Stimulated activated naive CD8-positive, alpha-beta T cell treated with anti-CD3 and anti-CD28 coated beads, Interleukin-15, amount 100 ng/mL, for 72 hours (primary cell): ENCODE data around the gene TOM1.

Experiments used
- ATAC-seq: fragments of 150-1000 bp; cut with Tn5 transposase; 2 replicates; pipeline ENCODE4 v1.10.0; 2021; ENCODE audit warnings: mild to moderate bottlenecking, moderate library complexity
- DNase-seq, 2 donors: peaks; one replicate each; pipeline ENCODE4 v3.0.0; 2021 to 2022
- H3K27ac Mint-ChIP-seq, 2 donors: one replicate each; pipeline ENCODE4 v1.8.0; 2022; ENCODE audit warnings: mild to moderate bottlenecking in 2 of 2, mixed read lengths in 2 of 2, moderate library complexity in 2 of 2
- H3K27me3 Mint-ChIP-seq: one replicate; pipeline ENCODE4 v1.8.0; 2022; ENCODE audit warnings: mixed read lengths
- H3K4me1 Mint-ChIP-seq: one replicate; pipeline ENCODE4 v1.8.0; 2022; ENCODE audit warnings: mild to moderate bottlenecking, mixed read lengths
- H3K4me3 Mint-ChIP-seq, 2 donors: one replicate each; pipeline ENCODE4 v1.8.0; 2022; ENCODE audit warnings: mild to moderate bottlenecking in 2 of 2, mixed read lengths in 2 of 2, moderate library complexity in 1 of 2
- H3K9me3 Mint-ChIP-seq, 2 donors: one replicate each; pipeline ENCODE4 v1.8.0; 2022; ENCODE audit warnings: mixed read lengths in 2 of 2

Gene TOM1

DNA sequence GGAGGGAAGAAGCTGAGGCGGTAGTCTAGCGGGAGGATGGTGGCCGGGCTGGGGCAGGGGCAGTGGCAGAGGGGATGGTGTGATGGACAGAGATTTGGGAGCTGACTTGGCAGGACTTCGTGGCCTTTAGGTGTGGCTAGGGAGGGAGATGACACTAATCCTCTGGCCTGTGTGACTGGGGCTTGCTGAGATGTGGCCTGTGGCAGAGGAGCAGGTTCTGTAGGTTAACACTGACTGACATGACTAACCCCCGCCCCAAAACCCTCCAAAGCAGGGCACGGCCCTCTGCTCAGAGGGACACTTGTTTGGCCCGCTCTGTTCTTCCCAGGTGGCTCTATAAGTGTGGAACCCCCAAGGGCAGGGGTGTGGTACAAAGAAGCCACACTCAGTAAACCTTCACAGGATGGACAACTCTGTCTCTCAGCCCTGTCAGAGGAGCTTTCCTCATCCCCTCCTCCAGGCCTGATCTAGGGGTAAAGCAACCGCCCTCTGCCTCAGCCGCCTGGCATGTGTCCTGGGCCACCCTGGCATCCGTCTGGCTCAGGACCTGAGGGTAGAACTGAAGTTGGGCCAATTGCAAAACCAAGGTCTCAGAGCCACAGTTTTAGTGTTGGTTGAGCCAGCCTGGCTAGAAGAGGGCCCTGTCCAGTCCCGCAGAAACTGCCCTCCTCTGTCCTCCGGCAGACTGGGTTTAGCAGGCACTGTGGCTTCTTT is 15.6 kb downstream of the TOM1 start:
- H3K27ac Mint-ChIP-seq = no peak overlapping the region
- peaks cover 42% of the 10 kb centered on the region for H3K4me1 Mint-ChIP-seq
- DNase-seq (no peak), ATAC-seq (no peak)
- H3K9me3 Mint-ChIP-seq = no peaks in the 10 kb centered on the region
- H3K27me3 Mint-ChIP-seq = no peaks in the 10 kb centered on the region
- no peak overlapping the region for H3K4me3 Mint-ChIP-seq

DNA sequence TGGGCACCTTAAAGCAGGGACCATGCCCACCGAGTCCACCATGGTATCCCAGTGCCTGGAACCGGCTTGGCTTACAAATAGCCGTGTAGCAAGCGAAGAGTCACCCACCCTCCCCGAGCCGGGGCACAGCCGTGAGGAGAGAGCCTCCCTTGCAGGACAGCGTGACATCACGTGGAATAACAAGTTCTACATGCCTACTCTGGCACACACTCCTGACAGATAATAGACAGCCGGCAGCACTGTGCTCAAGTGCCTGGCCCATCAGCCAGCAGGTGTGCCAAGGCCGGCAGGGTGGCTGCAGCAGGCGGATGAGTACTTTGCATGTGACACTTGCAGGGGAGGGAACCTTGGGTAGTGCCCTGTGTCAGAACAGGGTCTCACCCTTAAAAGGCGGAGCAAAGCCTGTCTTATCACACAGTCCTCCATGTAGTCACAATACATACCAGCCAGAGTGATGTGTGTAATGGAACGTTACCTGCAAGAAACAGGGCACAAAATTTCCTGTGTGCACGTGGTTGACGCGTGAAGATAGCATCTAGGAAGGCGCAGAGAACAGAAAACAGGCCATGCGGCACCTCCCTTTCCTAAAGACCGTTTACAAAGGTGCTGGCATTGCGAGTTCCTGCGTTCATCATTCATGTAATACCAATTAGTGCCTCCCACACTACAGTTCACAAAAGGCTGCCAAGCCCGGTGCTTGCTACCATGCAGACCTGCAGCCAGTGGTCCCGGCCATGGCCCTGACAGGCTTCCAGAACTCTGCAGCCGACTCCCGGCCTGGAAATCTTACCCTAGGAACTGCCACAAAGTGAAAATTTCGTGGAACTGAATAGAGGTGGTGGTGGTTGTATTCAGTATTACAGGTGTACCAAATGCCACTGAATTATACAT is 16.4 kb downstream of the TOM1 start:
- H3K27ac Mint-ChIP-seq = no peak overlapping the region
- ATAC-seq = no peak
- no peak overlapping the region for H3K4me3 Mint-ChIP-seq
- peaks cover 34% of the 10 kb centered on the region for H3K4me1 Mint-ChIP-seq
- no peaks in the 10 kb centered on the region for H3K27me3 Mint-ChIP-seq
- H3K9me3 Mint-ChIP-seq = no peaks in the 10 kb centered on the region
- no peak for DNase-seq

DNA sequence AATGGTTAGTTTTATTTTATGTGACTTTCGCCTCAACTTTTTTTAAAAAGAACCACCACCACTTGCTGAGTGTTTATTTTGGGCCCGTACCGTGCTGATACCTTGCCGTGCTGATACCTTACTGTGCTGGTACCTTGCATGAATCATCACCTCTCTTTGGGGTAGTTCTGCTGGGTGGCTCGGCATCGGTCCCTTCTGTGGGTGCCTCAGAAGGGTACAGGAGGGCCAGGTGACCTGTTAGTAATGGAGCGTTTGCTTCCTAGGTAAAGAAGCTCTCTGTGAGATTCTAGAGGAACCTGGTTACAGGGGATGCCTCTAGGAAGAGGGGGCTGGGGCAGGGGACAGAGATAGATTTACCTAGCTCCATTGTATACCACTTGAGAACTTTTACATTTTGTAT is 17.1 kb downstream of the TOM1 start:
- no peak overlapping the region for H3K4me3 Mint-ChIP-seq
- no peaks in the 10 kb centered on the region for H3K27me3 Mint-ChIP-seq

DNA sequence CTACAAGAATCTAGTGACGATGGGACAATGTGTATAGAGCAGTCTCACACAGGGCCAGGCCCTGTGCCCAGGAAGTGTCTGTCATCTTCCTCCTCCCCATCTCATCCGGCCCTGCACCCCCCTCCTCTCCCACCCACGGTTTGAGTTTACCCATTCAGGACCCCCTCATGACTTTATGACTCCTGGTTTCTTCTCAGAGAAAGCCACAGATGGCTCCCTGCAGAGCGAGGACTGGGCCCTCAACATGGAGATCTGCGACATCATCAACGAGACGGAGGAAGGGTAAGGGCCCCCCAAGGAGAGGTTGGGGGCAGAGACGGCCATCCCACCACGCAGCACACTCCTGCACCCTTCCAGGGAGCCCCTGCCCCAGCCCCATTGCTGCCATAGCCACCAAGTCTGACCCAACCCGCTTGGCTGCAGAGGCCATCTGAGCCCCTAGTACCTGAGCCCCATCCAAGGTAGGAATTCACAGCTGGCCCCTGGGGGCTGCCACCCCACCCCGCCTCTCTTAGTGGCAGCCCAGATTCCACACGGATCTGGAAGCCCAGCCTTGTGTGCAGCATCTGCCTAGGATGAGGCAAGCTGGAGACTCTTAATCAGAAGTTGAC is 18.1 kb downstream of the TOM1 start:
- peaks cover 17% of the 10 kb centered on the region for H3K4me1 Mint-ChIP-seq
- no peaks in the 10 kb centered on the region for H3K27me3 Mint-ChIP-seq
- no peaks in the 10 kb centered on the region for H3K9me3 Mint-ChIP-seq
- no peak overlapping the region for H3K27ac Mint-ChIP-seq
- ATAC-seq (no peak), DNase-seq (no peak)
- H3K4me3 Mint-ChIP-seq = no peak overlapping the region

More for the DNA sequence above, 17.1 kb downstream of the TOM1 start:
- peak overlapping the region in 1 of 2 donors; percentile 86 for H3K27ac Mint-ChIP-seq
- peaks cover 28% of the 10 kb centered on the region for H3K4me1 Mint-ChIP-seq
- no peak for DNase-seq
- no peak for ATAC-seq
- no peaks in the 10 kb centered on the region for H3K9me3 Mint-ChIP-seq

DNA sequence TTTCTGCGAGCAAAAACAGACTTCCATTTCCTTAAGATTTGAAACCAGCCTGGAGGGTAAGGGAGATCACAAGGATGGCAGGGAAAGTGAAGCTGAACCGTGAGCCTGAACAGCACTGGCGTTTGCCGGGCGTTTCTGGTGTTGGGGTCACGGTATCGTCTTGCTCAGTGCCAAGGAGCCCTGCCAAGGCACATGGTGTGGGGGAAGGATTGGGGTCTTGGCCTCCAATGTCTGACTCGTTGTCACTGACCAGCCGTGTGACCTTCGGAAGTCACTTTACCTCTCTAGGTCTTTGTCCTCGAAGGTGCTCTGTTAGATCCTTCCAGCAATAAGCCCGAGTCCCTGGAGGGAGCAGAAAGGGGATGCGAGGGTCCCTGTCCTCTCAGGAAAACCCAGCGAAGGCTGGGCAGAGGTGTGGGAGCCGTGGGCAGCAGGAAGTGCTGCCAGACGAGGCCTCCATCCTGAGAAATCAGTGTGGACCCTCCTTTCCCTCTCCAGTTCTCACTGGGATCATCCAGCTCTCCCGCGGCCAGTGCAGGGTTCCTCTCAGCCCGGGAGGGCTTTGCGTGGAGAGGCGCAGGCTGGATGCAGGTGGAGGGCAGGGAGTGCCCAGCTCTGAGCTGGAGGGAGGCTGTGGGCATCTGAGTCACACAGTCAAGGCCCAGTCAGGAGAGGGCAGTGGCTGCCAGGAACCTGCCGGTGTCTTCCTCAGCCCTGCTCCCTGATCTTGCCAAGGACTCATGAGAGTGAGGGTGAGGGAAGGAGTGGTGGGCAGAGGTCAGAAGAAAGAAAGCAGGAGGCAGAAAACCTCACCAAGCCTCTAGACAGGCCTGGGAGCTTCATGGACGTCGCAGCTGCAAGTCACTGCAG is 18.9 kb downstream of the TOM1 start:
- Mint-ChIP-seq H3K4me1 (peaks cover 9% of the 10 kb centered on the region), H3K9me3 (no peaks in the 10 kb centered on the region), H3K4me3 (no peak overlapping the region), H3K27ac (no peak overlapping the region), H3K27me3 (no peaks in the 10 kb centered on the region)
- no peak for ATAC-seq
- no peak for DNase-seq

DNA sequence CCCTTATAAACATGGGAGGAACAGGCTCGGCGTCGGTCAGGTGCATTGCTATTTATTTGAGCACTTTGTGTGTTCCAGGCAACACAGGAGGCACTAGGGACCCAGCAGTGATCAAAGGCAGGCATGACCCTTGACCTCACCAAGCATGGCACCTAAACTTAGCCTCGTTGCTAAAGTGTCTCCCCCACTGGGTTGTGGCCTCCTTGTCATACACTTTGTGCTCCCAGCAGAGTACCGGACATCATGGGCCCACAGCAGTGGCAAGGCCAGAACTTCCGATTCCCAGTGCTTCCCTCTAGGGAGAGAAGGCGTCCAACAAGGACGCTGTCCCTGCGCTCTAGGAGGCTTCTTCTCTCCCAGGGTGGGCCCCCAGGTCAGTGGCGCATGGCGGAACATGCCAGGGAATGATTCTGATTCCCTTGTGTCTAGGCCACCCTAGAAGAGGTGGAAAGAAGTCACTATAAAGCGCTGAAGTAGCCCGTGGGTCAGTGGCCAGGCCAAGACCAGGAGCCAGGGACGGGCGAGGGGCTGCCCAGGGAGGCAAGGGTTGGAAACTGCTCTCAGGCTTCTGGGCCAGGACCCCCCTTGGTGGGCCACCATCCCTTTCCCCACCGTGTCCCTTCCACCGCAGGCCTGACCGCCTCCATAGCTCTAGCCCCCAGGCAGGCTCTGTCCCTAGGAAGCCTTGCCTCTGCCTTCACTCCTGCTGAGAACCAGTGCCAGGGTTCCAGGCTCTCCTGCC is 19.7 kb downstream of the TOM1 start:
- no peak for ATAC-seq
- DNase-seq = no peak
- Mint-ChIP-seq H3K4me3 (no peak overlapping the region), H3K27ac (no peak overlapping the region), H3K4me1 (peaks cover 1% of the 10 kb centered on the region), H3K27me3 (no peaks in the 10 kb centered on the region), H3K9me3 (no peaks in the 10 kb centered on the region)

DNA sequence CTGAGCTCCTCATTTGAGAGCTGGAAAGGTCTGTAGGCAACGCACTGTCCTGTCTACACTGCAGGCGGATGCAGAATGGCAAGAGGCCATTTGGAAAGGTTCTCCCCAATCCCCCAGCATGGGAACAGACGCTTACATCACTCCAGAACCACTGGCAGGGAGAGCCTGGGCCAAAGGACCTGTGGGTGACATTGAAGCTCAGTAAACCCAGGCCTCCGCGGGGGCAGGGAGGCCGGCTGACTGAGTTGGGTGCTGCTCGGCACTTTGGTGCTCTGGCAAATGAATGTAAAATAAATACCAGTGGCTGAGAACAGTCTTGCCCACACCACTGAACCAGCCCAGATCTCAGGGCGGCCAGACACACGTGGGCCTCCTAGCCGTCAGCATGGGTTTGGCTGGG is 22.4 kb downstream of the TOM1 start:
- no peaks in the 10 kb centered on the region for H3K4me1 Mint-ChIP-seq

DNA sequence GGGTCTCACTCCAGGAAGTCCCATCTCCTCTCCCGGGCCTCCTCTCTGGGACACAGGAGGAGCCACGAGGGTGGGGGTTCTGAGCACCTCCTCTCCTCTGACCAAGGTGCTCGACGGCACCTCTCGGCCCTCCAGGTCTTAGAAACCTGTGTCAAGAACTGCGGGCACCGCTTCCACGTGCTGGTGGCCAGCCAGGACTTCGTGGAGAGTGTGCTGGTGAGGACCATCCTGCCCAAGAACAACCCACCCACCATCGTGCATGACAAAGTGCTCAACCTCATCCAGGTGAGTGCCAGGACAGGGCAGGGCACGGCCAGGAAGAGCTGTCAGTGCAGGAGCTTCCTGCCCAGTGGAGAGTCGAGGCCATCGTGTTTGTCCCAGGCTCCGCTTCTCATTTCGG is 23.2 kb downstream of the TOM1 start:
- Mint-ChIP-seq H3K9me3 (no peaks in the 10 kb centered on the region), H3K4me1 (no peaks in the 10 kb centered on the region), H3K27me3 (no peaks in the 10 kb centered on the region), H3K27ac (peak overlapping the region in 1 of 2 donors; percentile 95), H3K4me3 (no peak overlapping the region)
- DNase-seq = no peak
- ATAC-seq = no peak

More for the DNA sequence above, 22.4 kb downstream of the TOM1 start:
- Mint-ChIP-seq H3K27ac (no peak overlapping the region), H3K9me3 (no peaks in the 10 kb centered on the region), H3K27me3 (no peaks in the 10 kb centered on the region), H3K4me3 (no peak overlapping the region)
- no peak for ATAC-seq
- no peak for DNase-seq

DNA sequence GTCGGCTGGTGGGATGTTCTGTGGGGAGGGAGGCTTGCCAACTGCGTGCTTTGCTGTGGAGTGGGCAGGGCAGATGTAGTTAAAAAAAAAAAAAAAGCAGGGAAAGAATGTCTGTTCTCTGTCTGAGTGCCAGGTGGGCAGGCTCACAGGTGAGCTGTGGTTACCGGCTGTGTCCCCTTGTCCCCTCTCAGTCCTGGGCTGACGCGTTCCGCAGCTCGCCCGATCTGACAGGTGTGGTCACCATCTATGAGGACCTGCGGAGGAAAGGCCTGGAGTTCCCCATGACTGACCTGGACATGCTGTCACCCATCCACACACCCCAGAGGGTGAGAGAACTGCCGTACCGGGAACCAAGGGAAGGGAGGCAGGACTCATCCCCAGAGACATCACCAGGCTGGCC is 23.6 kb downstream of the TOM1 start:
- H3K27ac Mint-ChIP-seq = no peak overlapping the region
- no peak for ATAC-seq

DNA sequence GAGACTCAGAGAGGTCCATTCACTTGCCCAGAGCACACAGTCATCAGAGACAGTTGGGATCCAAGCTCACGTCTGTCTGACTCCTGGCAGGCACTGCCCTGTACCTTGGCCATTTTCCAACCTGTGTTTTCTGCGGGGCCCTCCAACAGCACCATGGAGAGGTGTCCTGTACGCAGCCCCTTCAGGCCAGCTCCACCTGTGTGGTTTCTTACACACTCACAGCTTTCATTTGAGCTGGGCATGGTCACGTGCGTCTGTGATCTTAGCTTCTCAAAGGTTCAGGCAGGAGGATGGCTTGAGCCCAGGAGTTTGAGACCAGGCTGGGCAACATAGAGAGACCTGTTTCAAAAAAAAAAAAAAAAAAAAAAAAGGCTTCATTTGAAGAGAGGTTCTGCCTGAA is 24.4 kb downstream of the TOM1 start:
- DNase-seq (no peak), ATAC-seq (no peak)
- Mint-ChIP-seq H3K27me3 (no peaks in the 10 kb centered on the region), H3K9me3 (no peaks in the 10 kb centered on the region), H3K27ac (no peak overlapping the region), H3K4me1 (peaks cover 7% of the 10 kb centered on the region), H3K4me3 (no peak overlapping the region)

More for the DNA sequence above, 23.6 kb downstream of the TOM1 start:
- DNase-seq = no peak
- Mint-ChIP-seq H3K4me3 (no peak overlapping the region), H3K4me1 (peaks cover 2% of the 10 kb centered on the region), H3K27me3 (no peaks in the 10 kb centered on the region), H3K9me3 (no peaks in the 10 kb centered on the region)

DNA sequence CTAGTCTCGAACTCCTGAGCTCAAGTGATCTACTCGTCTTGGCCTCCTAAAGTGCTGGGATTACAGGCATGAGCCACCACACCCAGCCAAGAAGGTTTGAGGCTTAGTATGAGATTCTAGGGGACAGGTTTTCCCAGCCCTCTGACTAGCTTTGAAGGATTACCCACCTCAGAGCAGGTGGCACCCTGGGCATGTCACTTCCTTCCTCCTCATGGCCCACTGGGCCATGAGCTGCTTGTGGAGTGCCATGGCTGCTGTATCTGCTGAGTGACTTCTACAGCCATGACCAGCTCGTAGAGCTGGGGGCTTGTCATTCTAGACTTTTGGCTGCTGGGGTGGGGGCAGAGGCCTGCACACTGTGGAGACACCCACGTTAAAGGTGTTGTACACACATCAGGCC is 25.1 kb downstream of the TOM1 start:
- no peak overlapping the region for H3K4me3 Mint-ChIP-seq
- no peak for DNase-seq
- peaks cover 14% of the 10 kb centered on the region for H3K4me1 Mint-ChIP-seq
- H3K9me3 Mint-ChIP-seq = no peaks in the 10 kb centered on the region
- no peak for ATAC-seq
- H3K27ac Mint-ChIP-seq = no peak overlapping the region
- H3K27me3 Mint-ChIP-seq = no peaks in the 10 kb centered on the region

DNA sequence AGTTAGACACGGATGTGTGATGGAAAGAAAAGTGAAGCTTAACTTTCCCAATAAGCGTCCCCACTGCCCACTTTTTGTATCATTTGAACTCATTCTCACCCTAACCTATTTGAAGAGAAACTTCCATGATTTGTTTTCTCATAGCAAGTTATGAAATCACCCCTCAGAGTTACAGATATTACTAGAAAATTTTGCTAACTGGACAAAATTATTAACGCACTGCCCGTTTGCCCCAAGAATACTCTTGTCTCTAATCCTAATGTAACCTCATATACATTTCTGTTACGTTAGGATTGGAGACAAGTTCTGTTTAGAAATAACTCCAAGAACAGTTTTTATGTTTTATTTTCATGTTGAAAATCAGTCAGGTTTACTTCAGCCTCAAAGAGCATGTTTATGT is 25.5 kb downstream of the TOM1 start:
- Mint-ChIP-seq H3K9me3 (no peaks in the 10 kb centered on the region), H3K4me1 (peaks cover 19% of the 10 kb centered on the region), H3K27ac (no peak overlapping the region), H3K27me3 (no peaks in the 10 kb centered on the region), H3K4me3 (no peak overlapping the region)
- DNase-seq = no peak
- no peak for ATAC-seq

DNA sequence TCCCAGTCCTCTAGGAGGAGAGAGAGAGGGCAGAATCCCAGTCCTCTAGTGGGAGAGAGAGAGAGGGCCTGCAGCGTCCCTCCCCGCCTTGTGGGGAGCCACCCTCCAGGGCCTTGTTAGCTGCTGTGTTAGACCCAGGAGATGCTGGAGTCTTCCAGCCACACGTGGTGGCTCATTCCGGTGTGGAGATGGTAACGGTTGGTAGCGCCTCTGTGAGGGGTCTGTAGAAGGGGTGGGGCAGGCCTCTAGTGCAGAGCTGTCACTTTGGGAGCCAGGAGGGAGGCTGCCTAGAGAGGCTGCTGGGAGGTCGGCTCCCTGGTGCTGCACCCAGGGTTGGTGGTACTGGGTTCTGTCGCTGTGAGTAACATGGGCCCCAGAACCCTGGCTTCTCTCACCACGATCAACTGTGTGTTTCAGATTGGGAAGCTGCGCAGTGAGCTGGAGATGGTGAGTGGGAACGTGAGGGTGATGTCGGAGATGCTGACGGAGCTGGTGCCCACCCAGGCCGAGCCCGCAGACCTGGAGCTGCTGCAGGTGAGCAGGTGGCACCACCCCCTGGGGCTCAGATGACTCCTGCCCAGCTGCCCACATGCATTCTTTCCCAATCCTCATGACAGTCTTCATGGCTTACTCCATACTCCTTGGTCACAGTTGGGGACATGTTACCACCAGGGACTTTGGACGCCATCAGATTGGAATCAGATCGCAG is 27.3 kb downstream of the TOM1 start:
- Mint-ChIP-seq H3K4me1 (peaks cover 29% of the 10 kb centered on the region), H3K27ac (peak overlapping the region in 1 of 2 donors; percentile 27), H3K27me3 (no peaks in the 10 kb centered on the region), H3K4me3 (no peak overlapping the region), H3K9me3 (no peaks in the 10 kb centered on the region)
- no peak for ATAC-seq
- DNase-seq = no peak
